Camera-type eye (tissue), 1 donor: ENCODE measurements around the gene GALNT12. TPM values are rescaled to one million over a fixed set of nuclear protein-coding genes. Genes with fewer than 3 reads are reported as not detected.

ENCODE experiments used
- total RNA-seq: library from RNA; depleted of rRNA; stranded (reverse); fragments of >200 nt; gene quantifications from one replicate; pipeline ENCODE4 v1.2.3, GENCODE V29; 2014

Gene GALNT12
- total RNA-seq = 6.2 TPM

GRCh38 chr9:98807070-98807813 lies at the start of gene GALNT12:
TSS of gene GALNT12 (plus strand) at chr9:98807670. CDS start at chr9:98807699, 29 bp downstream.

DNA sequence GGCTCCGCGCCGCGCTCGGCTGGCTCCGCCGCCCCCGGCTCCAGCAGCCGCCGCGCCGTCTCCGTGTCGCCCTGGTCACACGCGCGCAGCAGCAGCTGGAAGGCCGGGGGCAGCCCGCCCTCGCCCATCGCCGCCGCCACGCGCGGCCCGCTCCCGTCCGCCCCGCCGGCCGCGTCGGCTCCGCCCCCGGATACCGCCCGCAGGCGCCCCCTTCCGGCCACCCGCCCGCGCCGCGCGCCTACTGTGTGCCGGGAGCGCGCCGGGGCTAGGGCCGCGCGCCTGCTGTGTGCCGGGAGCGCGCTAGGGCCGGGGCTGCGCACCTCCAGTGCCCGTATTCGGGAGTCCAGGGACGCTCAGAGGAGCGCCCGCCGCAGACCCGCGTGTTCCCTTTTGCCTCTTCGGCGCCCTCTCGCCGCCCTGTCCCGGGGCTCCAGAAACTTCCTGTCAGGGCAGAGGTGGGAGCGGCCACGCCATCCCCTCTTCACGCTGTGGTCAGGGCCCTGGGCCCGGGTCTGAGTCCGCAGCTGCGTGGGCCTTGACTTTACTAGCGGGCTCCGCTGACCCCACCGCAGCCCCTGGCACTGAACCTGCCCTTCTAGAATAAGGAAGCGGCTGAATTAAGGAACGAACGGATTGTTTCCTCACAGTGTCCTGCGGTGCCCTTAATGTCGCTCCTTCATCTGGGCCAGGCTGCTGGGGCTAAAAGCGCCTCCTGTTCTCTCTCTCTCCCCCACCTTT lies 10.9 kb upstream of the GALNT12 start, which contains the start of gene ANKS6:
TSS of gene ANKS6 (minus strand) at position 192 of the 738 bp plus-strand sequence. CDS start at position 128, 64 bp downstream.

Other genes starting within 250 kb of the GALNT12 start
- gene GABBR2, start 98.7 kb upstream of the GALNT12 start, total RNA-seq = 37.1 TPM
- 17.0 TPM for gene ANKS6, start 11.1 kb upstream of the GALNT12 start, total RNA-seq
- 92.2 TPM for gene COL15A1, start 136.2 kb downstream of the GALNT12 start, total RNA-seq